ENCODE measurements around the gene SLC39A11. TPM values are rescaled to one million over a fixed set of nuclear protein-coding genes. Genes with fewer than 3 reads are reported as not detected.

SLC39A11 gene
- total and polyA plus RNA-seq, 5 donors from 2014 or later, result 9.3 to 32.2 (median 11.9) TPM

GRCh38 chr17:72852277-72852938, 240.1 kb downstream of the SLC39A11 start:
- no peaks in the 10 kb centered on the region for H3K4me1 ChIP-seq (ENCODE audit: control insufficient read depth, insufficient read depth, low read length, poor library complexity, severe bottlenecking)
- ATAC-seq (ENCODE audit: low read depth in 2 of 2), result no peak
- DNase-seq, result no peak
- peaks cover 5% of the 10 kb centered on the region for H3K36me3 ChIP-seq (ENCODE audit: control insufficient read depth, insufficient read depth, low read length)
- no peaks in the 10 kb centered on the region for H3K4me1 Mint-ChIP-seq
- H3K27ac ChIP-seq (ENCODE audit: insufficient read depth, low read length, poor library complexity, severe bottlenecking), result no peak overlapping the region
- H3K27me3 Mint-ChIP-seq, result no peaks in the 10 kb centered on the region
- no peak overlapping the region for H3K4me3 ChIP-seq (ENCODE audit: low read depth, low read length)
- no peaks in the 10 kb centered on the region for H3K9me3 ChIP-seq (ENCODE audit: control insufficient read depth in 2 of 2, low read length in 2 of 2)
- peaks cover 0 to 1% (median 0%) of the 10 kb centered on the region in 7 donors for H3K9me3 Mint-ChIP-seq
- H3K4me3 Mint-ChIP-seq, result no peak overlapping the region
- no peaks in the 10 kb centered on the region for H3K27me3 ChIP-seq (ENCODE audit: control insufficient read depth, insufficient read depth, low read length)
- H3K27ac Mint-ChIP-seq, result no peak overlapping the region
- peaks cover 22% of the 10 kb centered on the region for H3K36me3 Mint-ChIP-seq

GRCh38 chr17:72850410-72851118, 241.9 kb downstream of the SLC39A11 start:
- no peak for ATAC-seq (ENCODE audit: low read depth in 2 of 2)
- H3K36me3 ChIP-seq (ENCODE audit: control insufficient read depth, insufficient read depth, low read length), result peaks cover 5% of the 10 kb centered on the region

GRCh38 chr17:72846399-72846798, 246.1 kb downstream of the SLC39A11 start:
- no peaks in the 10 kb centered on the region for H3K27me3 ChIP-seq (ENCODE audit: control insufficient read depth, insufficient read depth, low read length)
- H3K4me3 Mint-ChIP-seq, result no peak overlapping the region
- peaks cover 0 to 7% (median 3%) of the 10 kb centered on the region in 4 donors for H3K4me1 Mint-ChIP-seq
- H3K36me3 Mint-ChIP-seq, result peaks cover 55% of the 10 kb centered on the region
- H3K4me3 ChIP-seq (ENCODE audit: low read depth, low read length), result no peak overlapping the region
- H3K27me3 Mint-ChIP-seq, result no peaks in the 10 kb centered on the region
- ATAC-seq (ENCODE audit: low read depth in 2 of 2), result no peak
- peaks cover 0 to 2% (median 0%) of the 10 kb centered on the region in 7 donors for H3K9me3 Mint-ChIP-seq
- no peak for DNase-seq
- H3K4me1 ChIP-seq (ENCODE audit: control insufficient read depth, insufficient read depth, low read length, poor library complexity, severe bottlenecking), result no peaks in the 10 kb centered on the region
- no peak overlapping the region for H3K27ac Mint-ChIP-seq
- H3K9me3 ChIP-seq (ENCODE audit: control insufficient read depth in 2 of 2, low read length in 2 of 2), result no peaks in the 10 kb centered on the region
- no peak overlapping the region for H3K27ac ChIP-seq (ENCODE audit: insufficient read depth, low read length, poor library complexity, severe bottlenecking)
- peaks cover 5% of the 10 kb centered on the region for H3K36me3 ChIP-seq (ENCODE audit: control insufficient read depth, insufficient read depth, low read length)

More at GRCh38 chr17:72850410-72851118, 241.9 kb downstream of the SLC39A11 start:
- no peak for DNase-seq
- peaks cover 29% of the 10 kb centered on the region for H3K36me3 Mint-ChIP-seq
- peaks cover 0 to 2% (median 0%) of the 10 kb centered on the region in 7 donors for H3K9me3 Mint-ChIP-seq
- no peaks in the 10 kb centered on the region for H3K27me3 ChIP-seq (ENCODE audit: control insufficient read depth, insufficient read depth, low read length)
- H3K4me1 ChIP-seq (ENCODE audit: control insufficient read depth, insufficient read depth, low read length, poor library complexity, severe bottlenecking), result no peaks in the 10 kb centered on the region
- no peak overlapping the region for H3K4me3 ChIP-seq (ENCODE audit: low read depth, low read length)
- no peak overlapping the region for H3K27ac Mint-ChIP-seq
- H3K4me3 Mint-ChIP-seq, result no peak overlapping the region
- H3K9me3 ChIP-seq (ENCODE audit: control insufficient read depth in 2 of 2, low read length in 2 of 2), result no peaks in the 10 kb centered on the region
- no peaks in the 10 kb centered on the region for H3K27me3 Mint-ChIP-seq
- no peaks in the 10 kb centered on the region for H3K4me1 Mint-ChIP-seq
- H3K27ac ChIP-seq (ENCODE audit: insufficient read depth, low read length, poor library complexity, severe bottlenecking), result no peak overlapping the region

- H3K9me3 ChIP-seq (ENCODE audit: control insufficient read depth in 2 of 2, low read length in 2 of 2), result peaks cover 0 to 5% of the 10 kb centered on the region in 2 experiments
- DNase-seq, result no peak
- no peak overlapping the region for H3K27ac ChIP-seq (ENCODE audit: insufficient read depth, low read length, poor library complexity, severe bottlenecking)
- no peaks in the 10 kb centered on the region for H3K4me1 ChIP-seq (ENCODE audit: control insufficient read depth, insufficient read depth, low read length, poor library complexity, severe bottlenecking)
- Mint-ChIP-seq H3K9me3 (peaks cover 0 to 7% (median 0%) of the 10 kb centered on the region in 7 donors), H3K27ac (no peak overlapping the region), H3K4me3 (no peak overlapping the region), H3K36me3 (peaks cover 60% of the 10 kb centered on the region), H3K4me1 (peaks cover 0 to 7% (median 3%) of the 10 kb centered on the region in 4 donors), H3K27me3 (no peaks in the 10 kb centered on the region)
- no peak overlapping the region for H3K4me3 ChIP-seq (ENCODE audit: low read depth, low read length)
- ATAC-seq (ENCODE audit: low read depth in 2 of 2), result no peak
- peaks cover 14% of the 10 kb centered on the region for H3K36me3 ChIP-seq (ENCODE audit: control insufficient read depth, insufficient read depth, low read length)
- H3K27me3 ChIP-seq (ENCODE audit: control insufficient read depth, insufficient read depth, low read length), result no peaks in the 10 kb centered on the region
Measured at GRCh38 chr17:72843591-72843990, 248.9 kb downstream of the SLC39A11 start.

GRCh38 chr17:72840019-72840418, 252.5 kb downstream of the SLC39A11 start:
- no peaks in the 10 kb centered on the region for H3K4me1 ChIP-seq (ENCODE audit: control insufficient read depth, insufficient read depth, low read length, poor library complexity, severe bottlenecking)
- peaks cover 0 to 9% (median 0%) of the 10 kb centered on the region in 7 donors for H3K9me3 Mint-ChIP-seq
- peaks cover 55% of the 10 kb centered on the region for H3K36me3 Mint-ChIP-seq

GRCh38 chr17:72839131-72839725, 253.3 kb downstream of the SLC39A11 start:
- Histone ChIP-seq H3K27me3 (ENCODE audit: control insufficient read depth, insufficient read depth, low read length) (no peaks in the 10 kb centered on the region), H3K27ac (ENCODE audit: insufficient read depth, low read length, poor library complexity, severe bottlenecking) (no peak overlapping the region), H3K4me3 (ENCODE audit: low read depth, low read length) (no peak overlapping the region), H3K4me1 (ENCODE audit: control insufficient read depth, insufficient read depth, low read length, poor library complexity, severe bottlenecking) (no peaks in the 10 kb centered on the region), H3K36me3 (ENCODE audit: control insufficient read depth, insufficient read depth, low read length) (peaks cover 12% of the 10 kb centered on the region), H3K9me3 (ENCODE audit: control insufficient read depth in 2 of 2, low read length in 2 of 2) (peaks cover 0 to 5% of the 10 kb centered on the region in 2 experiments)
- H3K9me3 Mint-ChIP-seq, result peaks cover 0 to 9% (median 0%) of the 10 kb centered on the region in 7 donors
- H3K27ac Mint-ChIP-seq, result no peak overlapping the region
- no peak for DNase-seq
- H3K4me1 Mint-ChIP-seq, result no peaks in the 10 kb centered on the region
- no peak overlapping the region for H3K4me3 Mint-ChIP-seq
- ATAC-seq (ENCODE audit: low read depth in 2 of 2), result no peak
- peaks cover 49% of the 10 kb centered on the region for H3K36me3 Mint-ChIP-seq
- no peaks in the 10 kb centered on the region for H3K27me3 Mint-ChIP-seq

More at GRCh38 chr17:72840019-72840418, 252.5 kb downstream of the SLC39A11 start:
- no peak overlapping the region for H3K27ac Mint-ChIP-seq
- no peak overlapping the region for H3K4me3 Mint-ChIP-seq
- H3K4me3 ChIP-seq (ENCODE audit: low read depth, low read length), result no peak overlapping the region
- no peak for DNase-seq
- H3K27ac ChIP-seq (ENCODE audit: insufficient read depth, low read length, poor library complexity, severe bottlenecking), result no peak overlapping the region
- H3K36me3 ChIP-seq (ENCODE audit: control insufficient read depth, insufficient read depth, low read length), result peaks cover 12% of the 10 kb centered on the region
- no peaks in the 10 kb centered on the region for H3K27me3 Mint-ChIP-seq
- H3K9me3 ChIP-seq (ENCODE audit: control insufficient read depth in 2 of 2, low read length in 2 of 2), result peaks cover 0 to 5% of the 10 kb centered on the region in 2 experiments
- H3K4me1 Mint-ChIP-seq, result peaks cover 0 to 3% (median 1%) of the 10 kb centered on the region in 4 donors
- H3K27me3 ChIP-seq (ENCODE audit: control insufficient read depth, insufficient read depth, low read length), result no peaks in the 10 kb centered on the region
- ATAC-seq (ENCODE audit: low read depth in 2 of 2), result no peak

GRCh38 chr17:72838581-72838980, 253.9 kb downstream of the SLC39A11 start:
- Mint-ChIP-seq H3K4me3 (no peak overlapping the region), H3K36me3 (peaks cover 43% of the 10 kb centered on the region), H3K9me3 (peaks cover 0 to 9% (median 0%) of the 10 kb centered on the region in 7 donors), H3K27me3 (no peaks in the 10 kb centered on the region), H3K4me1 (no peaks in the 10 kb centered on the region), H3K27ac (no peak overlapping the region)
- Histone ChIP-seq H3K9me3 (ENCODE audit: control insufficient read depth in 2 of 2, low read length in 2 of 2) (peaks cover 0 to 5% of the 10 kb centered on the region in 2 experiments), H3K4me3 (ENCODE audit: low read depth, low read length) (no peak overlapping the region), H3K27me3 (ENCODE audit: control insufficient read depth, insufficient read depth, low read length) (no peaks in the 10 kb centered on the region), H3K27ac (ENCODE audit: insufficient read depth, low read length, poor library complexity, severe bottlenecking) (no peak overlapping the region), H3K36me3 (ENCODE audit: control insufficient read depth, insufficient read depth, low read length) (peaks cover 12% of the 10 kb centered on the region), H3K4me1 (ENCODE audit: control insufficient read depth, insufficient read depth, low read length, poor library complexity, severe bottlenecking) (no peaks in the 10 kb centered on the region)
- DNase-seq, result no peak
- ATAC-seq (ENCODE audit: low read depth in 2 of 2), result no peak

Measured in CD4-positive, CD25-positive, alpha-beta regulatory T cell (primary cell).